Measurements from ENCODE around the gene SLCO3A1. TPM values are rescaled to one million over a fixed set of nuclear protein-coding genes. Genes with fewer than 3 reads are reported as not detected.

SLCO3A1 gene
- total RNA-seq, 1 donor from 2014 or later = 42.5 TPM

GRCh38 chr15:92111751-92112150 lies 258.2 kb downstream of the SLCO3A1 start:
- no peak for TF ChIP-seq CTCF (IDR thresholded peaks at IDR 0.05)

GRCh38 chr15:92112180-92112579 lies 258.7 kb downstream of the SLCO3A1 start:
- H3K36me3 ChIP-seq = peaks cover 18% of the 10 kb centered on the region
- DNase-seq (no peak), ATAC-seq (no peak)
- H3K4me3 ChIP-seq = no peak overlapping the region
- H3K4me1 ChIP-seq = peaks cover 2% of the 10 kb centered on the region
- intact Hi-C loops (cut with DNase I) = no loop called here
- no peaks in the 10 kb centered on the region for H3K9me3 ChIP-seq
- no peaks in the 10 kb centered on the region for H3K27me3 ChIP-seq (ENCODE audit: low read depth)
- TF ChIP-seq CTCF (IDR thresholded peaks at IDR 0.05) = no peak
- no peak overlapping the region for H3K27ac ChIP-seq

More at GRCh38 chr15:92111751-92112150, 258.2 kb downstream of the SLCO3A1 start:
- ATAC-seq (no peak), DNase-seq (no peak)
- H3K36me3 ChIP-seq = peaks cover 21% of the 10 kb centered on the region
- H3K4me3 ChIP-seq = no peak overlapping the region
- H3K4me1 ChIP-seq = no peaks in the 10 kb centered on the region
- no peaks in the 10 kb centered on the region for H3K27me3 ChIP-seq (ENCODE audit: low read depth)
- no peak overlapping the region for H3K27ac ChIP-seq
- H3K9me3 ChIP-seq = no peaks in the 10 kb centered on the region
- intact Hi-C loops (cut with DNase I) = no loop called here

GRCh38 chr15:92112711-92113110 lies 259.2 kb downstream of the SLCO3A1 start:
- ATAC-seq (no peak), DNase-seq (no peak)
- Histone ChIP-seq H3K4me1 (peaks cover 6% of the 10 kb centered on the region), H3K27ac (no peak overlapping the region), H3K36me3 (peaks cover 17% of the 10 kb centered on the region), H3K4me3 (no peak overlapping the region), H3K9me3 (no peaks in the 10 kb centered on the region), H3K27me3 (ENCODE audit: low read depth) (no peaks in the 10 kb centered on the region)
- no peak for TF ChIP-seq CTCF (IDR thresholded peaks at IDR 0.05)
- intact Hi-C loops (cut with DNase I) = no loop called here

- H3K9me3 ChIP-seq = no peaks in the 10 kb centered on the region
- H3K27ac ChIP-seq = no peak overlapping the region
- H3K4me3 ChIP-seq = no peak overlapping the region
- DNase-seq (no peak), ATAC-seq (no peak)
- peaks cover 17% of the 10 kb centered on the region for H3K36me3 ChIP-seq
- H3K27me3 ChIP-seq (ENCODE audit: low read depth) = no peaks in the 10 kb centered on the region
- TF ChIP-seq CTCF (IDR thresholded peaks at IDR 0.05) = no peak
- intact Hi-C loops (cut with DNase I) = no loop called here
- peaks cover 6% of the 10 kb centered on the region for H3K4me1 ChIP-seq
Observed at GRCh38 chr15:92113832-92114231, 260.3 kb downstream of the SLCO3A1 start.

GRCh38 chr15:92115834-92116233 lies 262.3 kb downstream of the SLCO3A1 start:
- no peak for TF ChIP-seq CTCF (IDR thresholded peaks at IDR 0.05)
- H3K27ac ChIP-seq = no peak overlapping the region
- H3K4me1 ChIP-seq = peaks cover 6% of the 10 kb centered on the region
- no peak overlapping the region for H3K4me3 ChIP-seq
- DNase-seq (no peak), ATAC-seq (no peak)
- H3K9me3 ChIP-seq = no peaks in the 10 kb centered on the region
- H3K27me3 ChIP-seq (ENCODE audit: low read depth) = no peaks in the 10 kb centered on the region
- peaks cover 19% of the 10 kb centered on the region for H3K36me3 ChIP-seq
- intact Hi-C loops (cut with DNase I) = no loop called here

- no peak for ATAC-seq
- peaks cover 24% of the 10 kb centered on the region for H3K36me3 ChIP-seq
- no peaks in the 10 kb centered on the region for H3K9me3 ChIP-seq
- DNase-seq = no peak
- H3K27ac ChIP-seq = no peak overlapping the region
- intact Hi-C loops (cut with DNase I) = no loop called here
- no peaks in the 10 kb centered on the region for H3K27me3 ChIP-seq (ENCODE audit: low read depth)
- no peak overlapping the region for H3K4me3 ChIP-seq
- H3K4me1 ChIP-seq = peaks cover 6% of the 10 kb centered on the region
- no peak for TF ChIP-seq CTCF (IDR thresholded peaks at IDR 0.05)
Observed at GRCh38 chr15:92116330-92116729, 262.8 kb downstream of the SLCO3A1 start.
